Ectodermal cell (in vitro differentiated cells): ENCODE data around the gene TTC4.
"Not testable (repeated sequence)": the region's sequence is repeated elsewhere in the genome, so short reads cannot be mapped to it uniquely, and the experiment has no call there.

Source experiments
- H3K27ac ChIP-seq: 2 replicates; pipeline ENCODE4 v1.7.0; 2013; ENCODE audit warnings: mild to moderate bottlenecking, low read depth, low read length; ENCODE audit not compliant: insufficient read depth, poor library complexity, severe bottlenecking
- H3K27me3 ChIP-seq: 2 replicates; pipeline ENCODE4 v1.7.0; 2013; ENCODE audit warnings: mild to moderate bottlenecking, low read length; ENCODE audit not compliant: insufficient read depth, control insufficient read depth, poor library complexity, severe bottlenecking
- H3K36me3 ChIP-seq: one replicate; pipeline ENCODE4 v1.7.0; 2013; ENCODE audit warnings: low read length; ENCODE audit not compliant: control insufficient read depth, insufficient read depth
- H3K4me1 ChIP-seq: one replicate; pipeline ENCODE4 v1.7.0; 2013; ENCODE audit warnings: low read length; ENCODE audit not compliant: control insufficient read depth, insufficient read depth
- H3K4me3 ChIP-seq: 2 replicates; pipeline ENCODE4 v1.7.0; 2013; ENCODE audit warnings: low read depth, low read length, control low read depth; ENCODE audit not compliant: insufficient read depth
- H3K9me3 ChIP-seq: 2 replicates; pipeline ENCODE4 v1.7.0; 2013; ENCODE audit warnings: mild to moderate bottlenecking, low read length, moderate library complexity; ENCODE audit not compliant: control insufficient read depth
- WGBS, 2 experiments: methylation state at CpG; one replicate each; pipeline ENCODE4 v1.1.7; 2013; ENCODE audit warnings: missing lambda C conversion rate in 2 of 2; 5-methylcytosine and 5-hydroxymethylcytosine counted together

The TTC4 gene

DNA sequence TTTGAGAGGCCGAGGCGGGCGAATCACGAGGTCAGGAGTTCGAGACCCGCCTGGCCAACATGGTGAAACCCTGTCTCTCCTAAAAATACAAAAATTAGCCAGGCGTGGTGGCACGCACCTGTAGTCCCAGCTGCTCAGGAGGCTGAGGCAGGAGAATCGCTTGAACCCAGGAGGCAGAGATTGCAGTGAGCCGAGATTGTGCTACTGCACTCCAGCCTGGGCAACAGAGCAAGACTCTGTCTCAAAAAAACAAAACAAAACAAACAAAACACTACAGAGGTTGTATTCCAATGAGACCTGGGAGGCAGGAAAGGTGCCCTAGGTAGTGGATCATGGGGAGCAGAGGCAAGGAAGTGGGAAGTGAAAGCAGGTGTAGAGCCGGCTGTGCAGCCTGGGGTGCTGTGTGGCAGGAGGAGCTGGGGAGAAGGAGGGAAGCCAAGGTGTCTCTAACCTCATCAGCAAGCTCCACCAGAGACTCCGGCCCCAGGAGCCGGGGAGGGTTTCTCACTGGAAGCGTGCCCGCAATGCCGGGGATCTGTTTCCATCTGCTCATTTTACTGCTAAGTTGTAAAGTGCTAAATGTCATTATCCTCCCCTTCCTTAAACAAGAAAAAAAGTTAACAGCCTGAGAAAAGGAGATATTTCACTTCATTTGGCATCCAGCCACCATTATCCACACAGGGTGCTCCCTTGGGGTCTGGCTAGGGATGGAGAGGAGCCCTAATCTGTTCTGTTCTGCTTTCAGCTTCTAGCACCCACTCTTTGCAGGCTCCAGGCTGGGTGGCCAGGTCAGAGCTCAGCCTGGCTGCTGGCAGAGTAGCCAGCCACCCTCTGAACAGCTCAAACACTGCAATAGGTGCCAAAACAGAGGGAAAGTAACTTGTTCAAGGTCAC, 60.4 kb downstream of the TTC4 start:
- WGBS, 2 experiments = 90 to 95% methylated on average over 16 of the region's 16 CpGs

DNA sequence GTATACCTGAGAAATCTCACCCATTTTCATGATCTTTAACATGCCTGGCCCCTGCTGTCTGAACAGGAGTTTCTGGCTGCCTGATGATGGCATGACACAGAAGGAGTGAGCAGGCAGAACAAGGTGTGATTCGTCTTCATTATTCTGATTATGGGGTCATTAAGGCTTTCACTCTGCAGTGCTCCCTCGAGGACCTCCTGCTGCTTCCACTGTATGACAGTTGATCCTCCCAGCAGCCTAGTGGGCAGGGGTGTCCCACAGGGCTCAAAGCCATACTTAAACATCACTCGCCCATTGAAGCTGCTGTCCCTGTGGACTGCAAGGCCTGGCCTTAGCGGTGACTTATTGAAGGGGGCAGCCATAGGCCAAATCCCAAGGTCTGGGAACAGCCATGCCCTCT, 61.4 kb downstream of the TTC4 start:
- 81 to 84% methylated on average over 4 of the region's 4 CpGs for WGBS, 2 experiments
- H3K9me3 ChIP-seq = no peaks in the 10 kb centered on the region
- H3K27ac ChIP-seq = no peak overlapping the region
- H3K36me3 ChIP-seq = no peaks in the 10 kb centered on the region
- H3K27me3 ChIP-seq = peaks cover 30% of the 10 kb centered on the region
- H3K4me1 ChIP-seq = no peaks in the 10 kb centered on the region
- no peak overlapping the region for H3K4me3 ChIP-seq

More for the DNA sequence above, 60.4 kb downstream of the TTC4 start:
- not testable (repeated sequence) for H3K27ac ChIP-seq, H3K9me3 ChIP-seq, H3K36me3 ChIP-seq, H3K4me1 ChIP-seq, H3K4me3 ChIP-seq
- H3K27me3 ChIP-seq = peaks cover 20% of the 10 kb centered on the region

DNA sequence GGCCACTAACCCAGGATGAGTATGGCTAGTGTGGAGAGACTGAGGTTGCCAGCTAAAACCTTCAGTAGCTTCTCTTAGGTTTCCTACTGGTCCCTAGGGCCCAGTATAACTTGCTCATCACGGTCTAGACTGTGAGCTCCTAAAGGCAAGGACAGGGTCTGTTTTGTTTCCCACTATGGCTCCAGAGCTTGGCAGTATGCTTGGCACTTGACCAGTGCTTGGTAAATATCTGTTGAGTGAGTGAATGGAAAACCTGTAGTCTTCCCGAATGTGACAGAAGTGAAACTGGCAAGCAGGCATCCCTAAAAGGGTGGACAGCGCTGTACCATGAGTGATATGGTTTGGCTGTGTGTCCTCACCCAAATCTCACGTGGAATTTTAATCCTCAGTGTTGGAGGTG, 61.8 kb downstream of the TTC4 start:
- Histone ChIP-seq H3K27ac (no peak overlapping the region), H3K4me3 (no peak overlapping the region), H3K36me3 (no peaks in the 10 kb centered on the region), H3K4me1 (no peaks in the 10 kb centered on the region), H3K27me3 (peaks cover 34% of the 10 kb centered on the region), H3K9me3 (no peaks in the 10 kb centered on the region)
- WGBS, 2 experiments = 88 to 89% methylated on average over 4 of the region's 4 CpGs

DNA sequence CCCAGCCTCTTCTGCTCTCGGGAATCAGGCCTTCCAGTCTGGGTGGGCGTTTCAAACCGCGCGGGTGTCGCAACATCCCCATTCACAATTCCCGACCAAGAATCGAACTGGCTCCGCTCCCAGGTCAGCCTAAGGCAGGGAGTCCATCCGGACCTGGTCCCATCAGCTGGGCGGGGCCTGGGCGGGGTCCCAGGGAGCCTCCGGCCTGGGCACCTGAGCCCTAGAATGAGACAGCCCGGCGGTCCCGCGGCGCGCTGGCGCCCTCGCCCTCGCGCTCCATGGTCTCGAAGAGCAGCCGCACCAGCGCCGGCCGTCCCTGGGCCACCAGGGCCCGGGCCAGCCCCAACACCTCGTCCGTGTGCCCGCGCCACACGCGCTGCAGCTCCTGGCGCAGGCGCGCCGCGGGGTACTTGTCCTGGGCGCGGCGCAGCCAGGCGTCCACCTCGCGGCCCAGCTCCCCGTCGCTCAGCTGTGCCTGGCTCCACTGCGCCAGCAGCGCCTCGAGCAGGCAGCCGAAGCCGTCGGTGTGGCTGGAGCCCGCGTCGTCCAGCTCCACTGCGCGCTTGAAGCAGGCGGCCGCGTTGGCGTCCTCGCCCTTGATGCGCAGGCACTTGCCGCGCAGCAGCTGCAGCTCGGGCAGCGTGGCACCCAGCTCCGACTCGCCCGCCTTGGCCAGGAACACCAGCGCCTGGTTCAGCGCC, 65.5 kb downstream of the TTC4 start:
- 37 to 38% methylated on average over 74 of the region's 74 CpGs for WGBS, 2 experiments
- H3K4me3 ChIP-seq = no peak overlapping the region
- H3K4me1 ChIP-seq = no peaks in the 10 kb centered on the region
- no peak overlapping the region for H3K27ac ChIP-seq
- H3K36me3 ChIP-seq = no peaks in the 10 kb centered on the region
- peaks cover 51% of the 10 kb centered on the region for H3K27me3 ChIP-seq
- H3K9me3 ChIP-seq = no peaks in the 10 kb centered on the region

DNA sequence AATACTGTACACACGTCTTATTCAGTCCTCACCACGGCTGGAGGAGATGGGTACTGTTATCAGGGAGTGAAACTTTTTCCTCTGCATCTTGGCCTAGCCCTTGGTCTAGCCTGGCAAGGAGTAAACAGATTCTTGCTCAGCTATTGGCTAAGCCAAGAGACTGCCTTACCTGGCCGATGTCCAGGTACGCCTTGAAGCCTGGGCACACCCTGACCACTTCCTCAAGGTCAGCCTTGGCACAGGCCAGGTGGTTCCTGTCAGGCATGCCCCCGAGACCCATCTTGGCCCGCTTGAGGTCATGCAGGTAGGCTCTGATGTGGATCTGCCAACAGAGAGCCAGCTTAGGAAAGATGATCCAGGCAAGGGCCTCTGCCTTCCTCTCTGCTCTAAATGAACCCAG, 66.5 kb downstream of the TTC4 start:
- no peak overlapping the region for H3K27ac ChIP-seq
- H3K9me3 ChIP-seq = no peaks in the 10 kb centered on the region
- H3K36me3 ChIP-seq = no peaks in the 10 kb centered on the region
- H3K27me3 ChIP-seq = peaks cover 51% of the 10 kb centered on the region
- 90 to 94% methylated on average over 6 of the region's 6 CpGs for WGBS, 2 experiments
- no peak overlapping the region for H3K4me3 ChIP-seq
- H3K4me1 ChIP-seq = no peaks in the 10 kb centered on the region

DNA sequence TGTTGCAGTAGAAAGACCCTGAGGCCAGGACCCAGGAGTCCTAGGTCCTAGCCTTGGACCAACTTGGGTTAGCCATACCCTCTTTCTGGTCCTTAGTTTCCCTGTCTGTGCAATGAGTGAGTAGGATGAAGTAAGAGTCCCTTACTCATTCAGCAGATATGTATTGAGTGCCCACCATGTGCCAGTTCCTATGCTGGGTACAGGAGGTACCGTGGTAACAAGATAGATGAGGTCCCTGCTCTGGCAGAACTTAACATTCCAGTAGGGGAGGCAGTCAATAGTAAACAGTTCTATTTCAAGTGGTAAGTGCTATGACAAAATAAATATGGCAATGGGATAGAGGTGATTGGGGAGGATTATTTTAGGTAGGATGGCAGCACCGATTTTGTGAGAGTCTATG, 66.9 kb downstream of the TTC4 start:
- no peaks in the 10 kb centered on the region for H3K9me3 ChIP-seq
- no peak overlapping the region for H3K27ac ChIP-seq
- 79 to 92% methylated on average over 2 of the region's 2 CpGs for WGBS, 2 experiments
- no peak overlapping the region for H3K4me3 ChIP-seq
- H3K4me1 ChIP-seq = no peaks in the 10 kb centered on the region
- no peaks in the 10 kb centered on the region for H3K36me3 ChIP-seq
- H3K27me3 ChIP-seq = peaks cover 51% of the 10 kb centered on the region

DNA sequence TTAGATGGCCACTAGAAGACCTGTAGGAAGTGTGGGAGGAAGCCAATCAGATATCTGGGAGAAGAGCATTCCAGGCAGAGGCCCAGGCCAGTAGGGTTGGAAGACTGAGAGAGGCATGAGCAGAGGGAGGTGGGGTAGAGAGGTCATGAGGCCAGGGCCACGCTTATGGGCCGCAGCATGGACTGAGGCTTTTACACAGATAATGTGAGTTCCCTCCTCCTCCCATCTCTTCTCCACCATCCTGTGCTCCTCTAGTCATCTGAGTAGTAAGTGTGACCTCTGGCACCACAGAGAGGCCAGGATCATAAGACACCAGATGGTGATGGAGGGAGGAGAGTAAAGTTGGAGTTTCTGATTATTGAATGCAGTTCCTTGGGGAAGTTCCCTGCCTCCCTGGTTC, 68.4 kb downstream of the TTC4 start:
- Histone ChIP-seq H3K27ac (no peak overlapping the region), H3K27me3 (peaks cover 47% of the 10 kb centered on the region), H3K9me3 (no peaks in the 10 kb centered on the region), H3K4me1 (no peaks in the 10 kb centered on the region), H3K36me3 (no peaks in the 10 kb centered on the region), H3K4me3 (no peak overlapping the region)
- 79 to 100% methylated on average over 1 to 2 of the region's 2 CpGs for WGBS, 2 experiments

DNA sequence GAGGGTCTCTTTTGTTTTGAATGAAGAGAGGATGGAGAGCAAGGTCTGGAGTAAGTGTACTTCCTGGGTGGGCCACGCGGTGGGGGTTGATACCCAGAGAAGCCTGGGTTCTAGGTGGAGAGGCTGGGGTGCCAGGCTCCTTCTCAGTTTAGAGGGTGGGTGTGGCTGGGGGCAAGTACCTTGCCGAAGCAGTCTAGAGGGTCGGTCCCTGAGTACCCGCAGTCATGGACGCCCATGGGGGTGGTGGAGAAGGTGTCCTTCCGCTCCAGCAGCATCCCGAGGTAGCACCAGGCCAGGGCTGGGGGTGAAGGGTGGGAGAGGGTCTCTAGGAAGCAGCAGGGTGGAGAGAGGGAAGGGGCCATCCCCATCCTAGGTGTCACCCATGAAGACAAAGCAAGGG, 71.1 kb downstream of the TTC4 start:
- 95 to 96% methylated on average over 8 of the region's 8 CpGs for WGBS, 2 experiments
- Histone ChIP-seq H3K9me3 (no peaks in the 10 kb centered on the region), H3K4me3 (no peak overlapping the region), H3K4me1 (no peaks in the 10 kb centered on the region), H3K27me3 (peaks cover 23% of the 10 kb centered on the region), H3K36me3 (no peaks in the 10 kb centered on the region), H3K27ac (no peak overlapping the region)

DNA sequence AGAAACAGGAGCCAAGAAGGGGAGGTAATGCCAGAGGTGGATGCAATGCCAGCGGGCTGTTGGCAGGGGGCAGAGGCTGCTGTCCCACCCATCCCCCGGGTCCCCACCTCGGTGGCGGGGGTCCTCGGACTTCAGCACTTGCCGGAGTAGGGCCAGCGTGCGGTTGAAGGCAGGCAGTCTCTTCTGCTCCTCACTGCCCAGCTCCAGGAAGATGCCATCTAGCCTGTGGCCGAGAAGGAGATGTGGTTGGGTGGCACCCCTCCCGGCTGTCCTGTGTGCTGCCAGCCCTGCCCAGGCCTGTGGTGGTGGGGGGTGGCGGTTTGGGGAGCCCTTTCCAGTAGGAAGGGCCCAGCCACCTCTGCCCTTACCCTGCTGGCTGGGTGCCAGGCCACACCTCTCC, 71.9 kb downstream of the TTC4 start:
- Histone ChIP-seq H3K36me3 (no peaks in the 10 kb centered on the region), H3K27ac (no peak overlapping the region), H3K4me1 (no peaks in the 10 kb centered on the region), H3K9me3 (no peaks in the 10 kb centered on the region), H3K27me3 (peaks cover 15% of the 10 kb centered on the region), H3K4me3 (no peak overlapping the region)
- 89 to 92% methylated on average over 11 of the region's 11 CpGs for WGBS, 2 experiments

DNA sequence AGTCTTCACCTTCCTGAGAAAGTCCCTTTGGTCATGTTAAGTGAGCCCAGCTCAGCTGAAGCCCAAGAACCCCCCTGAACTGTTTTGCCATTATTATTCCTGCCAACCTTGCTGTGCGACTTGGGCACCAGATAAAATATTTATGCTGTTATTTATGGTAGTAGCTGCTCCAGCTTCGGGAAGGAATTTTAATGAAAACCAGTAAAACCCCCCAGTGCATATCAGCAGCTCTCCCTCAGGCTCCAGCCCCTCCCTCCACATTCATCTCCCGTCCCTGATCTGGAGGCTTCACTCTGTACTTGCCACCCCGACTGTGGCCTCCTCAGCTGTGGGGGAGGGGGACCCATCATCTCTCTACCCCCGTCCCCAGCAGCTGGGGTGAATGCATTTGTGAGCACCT, 72.8 kb downstream of the TTC4 start:
- no peaks in the 10 kb centered on the region for H3K36me3 ChIP-seq
- H3K27ac ChIP-seq = no peak overlapping the region
- no peaks in the 10 kb centered on the region for H3K4me1 ChIP-seq
- H3K4me3 ChIP-seq = no peak overlapping the region
- H3K9me3 ChIP-seq = no peaks in the 10 kb centered on the region
- 60 to 78% methylated on average over 4 to 5 of the region's 5 CpGs for whole genome bisulfite sequencing, 2 experiments
- H3K27me3 ChIP-seq = peaks cover 7% of the 10 kb centered on the region
